Measurements from ENCODE around the gene PRICKLE2. TPM values are rescaled to one million over a fixed set of nuclear protein-coding genes. Genes with fewer than 3 reads are reported as not detected.

The PRICKLE2 gene
- total RNA-seq, 2 donors from 2014 or later, result 23.4 to 41.5 TPM

DNA sequence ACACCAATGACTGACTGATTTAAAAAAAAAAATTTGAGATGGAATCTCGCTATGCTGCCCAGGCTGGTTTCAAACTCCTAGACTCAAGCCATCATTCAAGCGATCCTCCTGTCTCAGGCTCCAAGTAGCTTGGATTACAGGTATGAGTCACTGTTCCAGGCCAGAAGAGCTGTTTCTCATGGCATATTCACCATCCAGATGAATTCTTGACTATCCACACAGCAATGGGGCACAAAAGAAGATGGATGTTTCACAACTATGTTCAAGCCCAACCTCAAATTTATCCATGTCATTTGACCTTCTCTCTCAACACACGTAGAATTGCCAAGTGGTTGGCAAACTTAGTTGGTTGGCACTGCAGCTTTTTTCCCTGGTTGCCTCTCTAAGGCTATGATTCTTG is 40.6 kb downstream of the PRICKLE2 start:
- intact Hi-C loops (cut with DNase I), result no loop called here
- peaks cover 40% of the 10 kb centered on the region for H3K4me1 ChIP-seq
- no peak overlapping the region for H3K27ac ChIP-seq
- no peaks in the 10 kb centered on the region for H3K27me3 ChIP-seq
- no peak overlapping the region for H3K4me3 ChIP-seq
- no peaks in the 10 kb centered on the region for H3K9me3 ChIP-seq
- ATAC-seq (no peak), DNase-seq (no peak)
- H3K36me3 ChIP-seq (replicated peaks in 1 of 2; ENCODE audit: insufficient read depth in 1 of 2, low read depth in 2 of 2), result no peaks in the 10 kb centered on the region
- 74 to 78% methylated on average over 3 of the region's 3 CpGs for WGBS, 2 donors
- no peak for TF ChIP-seq POLR2A (IDR thresholded peaks at IDR 0.05)
- TF ChIP-seq, protein P1, sequence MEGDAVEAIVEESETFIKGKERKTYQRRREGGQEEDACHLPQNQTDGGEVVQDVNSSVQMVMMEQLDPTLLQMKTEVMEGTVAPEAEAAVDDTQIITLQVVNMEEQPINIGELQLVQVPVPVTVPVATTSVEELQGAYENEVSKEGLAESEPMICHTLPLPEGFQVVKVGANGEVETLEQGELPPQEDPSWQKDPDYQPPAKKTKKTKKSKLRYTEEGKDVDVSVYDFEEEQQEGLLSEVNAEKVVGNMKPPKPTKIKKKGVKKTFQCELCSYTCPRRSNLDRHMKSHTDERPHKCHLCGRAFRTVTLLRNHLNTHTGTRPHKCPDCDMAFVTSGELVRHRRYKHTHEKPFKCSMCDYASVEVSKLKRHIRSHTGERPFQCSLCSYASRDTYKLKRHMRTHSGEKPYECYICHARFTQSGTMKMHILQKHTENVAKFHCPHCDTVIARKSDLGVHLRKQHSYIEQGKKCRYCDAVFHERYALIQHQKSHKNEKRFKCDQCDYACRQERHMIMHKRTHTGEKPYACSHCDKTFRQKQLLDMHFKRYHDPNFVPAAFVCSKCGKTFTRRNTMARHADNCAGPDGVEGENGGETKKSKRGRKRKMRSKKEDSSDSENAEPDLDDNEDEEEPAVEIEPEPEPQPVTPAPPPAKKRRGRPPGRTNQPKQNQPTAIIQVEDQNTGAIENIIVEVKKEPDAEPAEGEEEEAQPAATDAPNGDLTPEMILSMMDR (IDR thresholded peaks at IDR 0.05), result no peak

DNA sequence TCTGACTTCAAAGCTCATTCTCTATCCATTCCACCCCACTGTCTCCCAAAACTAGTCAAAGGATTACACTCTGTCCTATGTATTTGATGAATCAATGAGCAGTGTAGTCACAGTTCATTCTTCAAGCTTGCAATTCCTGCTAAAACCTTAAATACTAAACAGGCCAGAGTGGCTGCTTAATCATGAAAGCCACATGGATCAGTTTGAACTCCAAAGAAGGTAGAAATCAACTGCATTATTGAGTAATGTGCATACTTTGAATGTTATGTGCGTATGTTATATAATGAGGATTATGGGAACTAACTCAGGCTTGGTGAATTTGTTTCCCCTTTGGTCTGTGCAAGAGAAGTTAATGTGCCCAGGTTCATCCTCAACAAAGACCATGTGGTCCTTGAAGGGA is 45.4 kb downstream of the PRICKLE2 start:
- Histone ChIP-seq H3K4me3 (no peak overlapping the region), H3K4me1 (peaks cover 4% of the 10 kb centered on the region), H3K9me3 (no peaks in the 10 kb centered on the region), H3K36me3 (replicated peaks in 1 of 2; ENCODE audit: insufficient read depth in 1 of 2, low read depth in 2 of 2) (no peaks in the 10 kb centered on the region), H3K27me3 (no peaks in the 10 kb centered on the region), H3K27ac (no peak overlapping the region)
- TF ChIP-seq, protein P1 (IDR thresholded peaks at IDR 0.05), result no peak
- no peak for TF ChIP-seq POLR2A (IDR thresholded peaks at IDR 0.05)
- ATAC-seq, result no peak
- DNase-seq, result no peak
- intact Hi-C loops (cut with DNase I), result no loop called here
- WGBS, 2 donors, result 96 to 100% methylated on average over 1 of the region's 1 CpG

DNA sequence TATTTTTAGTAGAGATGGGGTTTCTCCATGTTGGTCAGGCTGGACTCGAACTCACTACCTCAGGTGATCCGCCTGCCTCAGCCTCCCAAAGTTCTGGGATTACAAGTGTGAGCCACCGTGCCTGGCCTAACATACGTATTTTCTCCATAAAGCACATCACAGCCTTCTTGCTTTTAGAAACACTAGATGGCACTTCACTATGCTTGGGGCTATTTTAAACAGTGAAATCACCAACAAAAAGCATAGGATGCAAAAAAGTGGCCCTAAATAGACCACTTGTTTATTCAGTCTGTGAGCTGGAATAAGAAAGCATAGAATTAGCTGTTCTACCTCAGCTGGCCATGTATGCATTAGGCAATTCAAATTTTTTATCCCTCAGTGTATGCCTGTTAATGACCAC is 46.0 kb downstream of the PRICKLE2 start:
- no peak overlapping the region for H3K27ac ChIP-seq
- ATAC-seq, result no peak
- no peaks in the 10 kb centered on the region for H3K27me3 ChIP-seq
- H3K4me3 ChIP-seq, result no peak overlapping the region
- H3K4me1 ChIP-seq, result peaks cover 4% of the 10 kb centered on the region
- intact Hi-C loops (cut with DNase I), result no loop called here
- no peak for DNase-seq
- no peak for TF ChIP-seq POLR2A (IDR thresholded peaks at IDR 0.05)
- TF ChIP-seq, protein P1 (IDR thresholded peaks at IDR 0.05), result no peak
- 94 to 95% methylated on average over 4 of the region's 4 CpGs for WGBS, 2 donors
- no peaks in the 10 kb centered on the region for H3K9me3 ChIP-seq
- H3K36me3 ChIP-seq (replicated peaks in 1 of 2; ENCODE audit: insufficient read depth in 1 of 2, low read depth in 2 of 2), result no peaks in the 10 kb centered on the region

DNA sequence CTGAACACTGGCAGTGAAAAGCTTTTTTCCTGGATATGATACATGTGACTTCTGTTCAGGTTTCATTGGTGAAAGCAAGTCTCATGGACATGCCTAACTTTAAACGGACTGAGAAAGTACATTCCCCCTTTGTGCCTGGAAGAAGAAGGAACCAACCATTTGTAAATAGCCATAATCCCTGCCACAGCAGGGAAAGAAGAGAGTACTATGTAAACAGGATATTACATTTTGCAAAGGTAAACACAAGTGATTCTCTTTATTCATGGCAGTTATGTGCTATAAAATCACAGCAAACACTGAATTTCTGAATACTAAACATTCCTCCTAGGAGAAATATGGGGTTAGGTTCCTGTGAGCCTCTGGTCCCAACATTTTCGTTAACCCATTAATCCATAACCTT is 46.8 kb downstream of the PRICKLE2 start:
- no peak for TF ChIP-seq POLR2A (IDR thresholded peaks at IDR 0.05)
- TF ChIP-seq, protein P1 (IDR thresholded peaks at IDR 0.05), result no peak
- no peaks in the 10 kb centered on the region for H3K36me3 ChIP-seq (replicated peaks in 1 of 2; ENCODE audit: insufficient read depth in 1 of 2, low read depth in 2 of 2)
- no peaks in the 10 kb centered on the region for H3K9me3 ChIP-seq
- intact Hi-C loops (cut with DNase I), result no loop called here
- no peak overlapping the region for H3K27ac ChIP-seq
- H3K27me3 ChIP-seq, result no peaks in the 10 kb centered on the region
- ATAC-seq, result no peak
- no peak overlapping the region for H3K4me3 ChIP-seq
- H3K4me1 ChIP-seq, result peaks cover 4% of the 10 kb centered on the region
- WGBS, 2 donors, result 82 to 85% methylated on average over 2 of the region's 2 CpGs
- DNase-seq, result no peak

DNA sequence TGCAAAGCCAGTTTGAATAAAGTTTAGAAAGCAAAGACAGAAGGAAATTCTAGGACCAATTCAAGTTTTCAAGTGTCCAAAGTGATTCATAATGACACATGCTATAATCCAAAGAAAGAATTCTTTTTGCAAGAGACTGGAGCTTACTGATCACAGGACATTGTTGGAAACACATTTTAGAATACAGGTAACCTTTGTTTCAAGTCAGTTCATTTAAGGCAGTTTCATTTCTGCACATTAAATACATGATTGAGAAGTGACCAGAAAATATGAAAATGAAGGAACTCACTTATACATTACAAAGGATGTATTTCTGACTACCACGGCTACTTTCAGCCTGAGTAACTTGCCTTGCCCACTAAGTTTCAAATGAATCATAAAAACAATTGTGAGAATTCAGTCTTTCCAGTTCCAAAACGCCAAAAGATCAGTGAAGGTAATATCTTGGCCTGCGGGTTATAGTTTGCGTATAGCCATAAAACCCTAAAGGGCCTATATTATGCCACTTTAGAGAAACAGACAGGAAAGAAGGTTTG is 48.7 kb downstream of the PRICKLE2 start:
- 88 to 92% methylated on average over 4 of the region's 4 CpGs for WGBS, 2 donors
- TF ChIP-seq, protein P1 (IDR thresholded peaks at IDR 0.05), result no peak
- no peak for TF ChIP-seq POLR2A (IDR thresholded peaks at IDR 0.05)
- Histone ChIP-seq H3K27ac (no peak overlapping the region), H3K27me3 (no peaks in the 10 kb centered on the region), H3K4me1 (peaks cover 4% of the 10 kb centered on the region), H3K36me3 (replicated peaks in 1 of 2; ENCODE audit: insufficient read depth in 1 of 2, low read depth in 2 of 2) (no peaks in the 10 kb centered on the region), H3K4me3 (no peak overlapping the region), H3K9me3 (no peaks in the 10 kb centered on the region)
- ATAC-seq, result no peak
- intact Hi-C loops (cut with DNase I), result no loop called here
- no peak for DNase-seq

Measured in body of pancreas (tissue), 4 donors.